DMS79 (cell line): ENCODE results near the gene PRKACB.

Experiments used
- DNase-seq: peaks from one replicate; lab custom pipeline; 2025; lab: John Stamatoyannopoulos, UW

Gene PRKACB

GRCh38 chr1:84156210-84156621 lies 12.1 kb downstream of the PRKACB start:
- DNase-seq: no peak

GRCh38 chr1:84159533-84160240 lies 15.6 kb downstream of the PRKACB start:
- no peak for DNase-seq

GRCh38 chr1:84162295-84162694 lies 18.2 kb downstream of the PRKACB start:
- no peak for DNase-seq

- DNase-seq: no peak
Measured at GRCh38 chr1:84163123-84163931, 19.3 kb downstream of the PRKACB start.

GRCh38 chr1:84164161-84164560 lies 20.1 kb downstream of the PRKACB start:
- DNase-seq: no peak

GRCh38 chr1:84164567-84165021 lies 20.5 kb downstream of the PRKACB start:
- DNase-seq: no peak

- no peak for DNase-seq
Measured at GRCh38 chr1:84165601-84166000, 21.5 kb downstream of the PRKACB start.

- DNase-seq: no peak
Measured at GRCh38 chr1:84166797-84167196, 22.7 kb downstream of the PRKACB start.

- DNase-seq: no peak
Measured at GRCh38 chr1:84168783-84169182, 24.7 kb downstream of the PRKACB start.

- no peak for DNase-seq
Measured at GRCh38 chr1:84170171-84170570, 26.1 kb downstream of the PRKACB start.

GRCh38 chr1:84171481-84171880 lies 27.4 kb downstream of the PRKACB start:
- DNase-seq: no peak

- no peak for DNase-seq
Measured at GRCh38 chr1:84174051-84174556, 30.0 kb downstream of the PRKACB start.

GRCh38 chr1:84181350-84182005 lies 37.4 kb downstream of the PRKACB start:
- no peak for DNase-seq

- no peak for DNase-seq
Measured at GRCh38 chr1:84190455-84190854, 46.4 kb downstream of the PRKACB start.

GRCh38 chr1:84192681-84193080 lies 48.6 kb downstream of the PRKACB start:
- no peak for DNase-seq

GRCh38 chr1:84198832-84199231 lies 54.8 kb downstream of the PRKACB start:
- DNase-seq: no peak

GRCh38 chr1:84199257-84199656 lies 55.2 kb downstream of the PRKACB start:
- no peak for DNase-seq

GRCh38 chr1:84202126-84202525 lies 58.1 kb downstream of the PRKACB start:
- DNase-seq: no peak

- DNase-seq: no peak
Measured at GRCh38 chr1:84206375-84206774, 62.3 kb downstream of the PRKACB start.

GRCh38 chr1:84208935-84209334 lies 64.9 kb downstream of the PRKACB start:
- no peak for DNase-seq

GRCh38 chr1:84214115-84214956 lies 70.3 kb downstream of the PRKACB start:
- DNase-seq: no peak

GRCh38 chr1:84217239-84217638 lies 73.2 kb downstream of the PRKACB start:
- no peak for DNase-seq
